ENCODE measurements around the gene ZDHHC3. TPM values are rescaled to one million over a fixed set of nuclear protein-coding genes. Genes with fewer than 3 reads are reported as not detected.

Gene ZDHHC3
- total RNA-seq, 3 donors from 2014 or later: 69.5 to 120 (median 71.9) TPM

DNA sequence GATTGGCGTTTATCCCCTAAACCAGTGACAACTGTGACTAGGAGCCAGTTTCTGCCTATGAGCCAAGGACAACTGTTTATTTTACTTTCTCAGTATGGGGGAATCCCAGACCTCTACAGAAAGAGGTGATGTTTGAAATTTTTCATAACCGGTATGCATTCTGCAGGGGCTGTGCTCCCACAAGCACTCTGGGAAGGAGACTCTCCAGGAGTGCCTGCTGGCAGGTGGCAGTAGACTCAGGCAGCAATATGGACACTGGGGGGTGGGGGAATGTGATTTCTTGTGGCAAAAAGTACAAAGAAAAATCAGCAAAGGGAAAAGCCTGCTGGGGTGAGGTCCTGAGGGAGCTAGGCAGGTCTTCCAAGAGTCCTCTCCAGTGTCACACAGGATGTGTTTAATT, 95.7 kb downstream of the ZDHHC3 start:
- Histone ChIP-seq H3K9me3 (no peaks in the 10 kb centered on the region), H3K27me3 (no peaks in the 10 kb centered on the region), H3K36me3 (no peaks in the 10 kb centered on the region), H3K4me1 (no peaks in the 10 kb centered on the region), H3K27ac (no peak overlapping the region), H3K4me3 (no peak overlapping the region)
- TF ChIP-seq, protein P1, sequence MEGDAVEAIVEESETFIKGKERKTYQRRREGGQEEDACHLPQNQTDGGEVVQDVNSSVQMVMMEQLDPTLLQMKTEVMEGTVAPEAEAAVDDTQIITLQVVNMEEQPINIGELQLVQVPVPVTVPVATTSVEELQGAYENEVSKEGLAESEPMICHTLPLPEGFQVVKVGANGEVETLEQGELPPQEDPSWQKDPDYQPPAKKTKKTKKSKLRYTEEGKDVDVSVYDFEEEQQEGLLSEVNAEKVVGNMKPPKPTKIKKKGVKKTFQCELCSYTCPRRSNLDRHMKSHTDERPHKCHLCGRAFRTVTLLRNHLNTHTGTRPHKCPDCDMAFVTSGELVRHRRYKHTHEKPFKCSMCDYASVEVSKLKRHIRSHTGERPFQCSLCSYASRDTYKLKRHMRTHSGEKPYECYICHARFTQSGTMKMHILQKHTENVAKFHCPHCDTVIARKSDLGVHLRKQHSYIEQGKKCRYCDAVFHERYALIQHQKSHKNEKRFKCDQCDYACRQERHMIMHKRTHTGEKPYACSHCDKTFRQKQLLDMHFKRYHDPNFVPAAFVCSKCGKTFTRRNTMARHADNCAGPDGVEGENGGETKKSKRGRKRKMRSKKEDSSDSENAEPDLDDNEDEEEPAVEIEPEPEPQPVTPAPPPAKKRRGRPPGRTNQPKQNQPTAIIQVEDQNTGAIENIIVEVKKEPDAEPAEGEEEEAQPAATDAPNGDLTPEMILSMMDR (IDR thresholded peaks at IDR 0.05): no peak
- TF ChIP-seq POLR2A (IDR thresholded peaks at IDR 0.05) (no peak), POLR2AphosphoS5 (IDR thresholded peaks at IDR 0.05) (no peak)
- intact Hi-C loops (cut with DNase I; ENCODE audit: low total_unique reads): no loop called here
- no peak for DNase-seq (ENCODE audit: low spot score in 2 of 2)

DNA sequence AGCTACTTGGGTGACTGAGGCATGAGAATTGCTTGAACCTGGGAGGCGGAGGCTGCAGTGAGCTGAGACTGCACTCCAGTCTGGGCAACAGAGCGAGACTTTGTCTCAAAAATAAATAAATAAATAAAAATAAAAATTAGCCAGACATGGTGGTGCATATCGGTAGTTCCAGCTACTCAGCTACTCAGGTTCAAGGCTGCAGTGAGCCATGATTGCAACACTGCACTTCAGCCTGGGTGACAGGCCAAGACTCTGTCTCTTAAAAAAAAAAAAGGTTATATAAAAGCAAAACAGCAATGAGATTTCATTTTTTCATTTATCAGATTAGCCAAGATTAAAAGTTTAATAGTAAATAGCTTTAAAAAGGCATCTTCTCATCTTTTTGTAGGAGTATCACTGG, 98.6 kb downstream of the ZDHHC3 start:
- Histone ChIP-seq H3K36me3 (no peaks in the 10 kb centered on the region), H3K4me1 (no peaks in the 10 kb centered on the region), H3K27ac (no peak overlapping the region), H3K9me3 (no peaks in the 10 kb centered on the region), H3K4me3 (no peak overlapping the region), H3K27me3 (no peaks in the 10 kb centered on the region)
- DNase-seq (ENCODE audit: low spot score in 2 of 2): no peak
- TF ChIP-seq POLR2AphosphoS5 (IDR thresholded peaks at IDR 0.05): no peak
- TF ChIP-seq, protein P1 (IDR thresholded peaks at IDR 0.05): no peak
- TF ChIP-seq POLR2A (IDR thresholded peaks at IDR 0.05): no peak
- intact Hi-C loops (cut with DNase I; ENCODE audit: low total_unique reads): no loop called here

GRCh38 chr3:44875596-44875995, 100.4 kb downstream of the ZDHHC3 start:
- Histone ChIP-seq H3K4me1 (no peaks in the 10 kb centered on the region), H3K27ac (no peak overlapping the region), H3K27me3 (no peaks in the 10 kb centered on the region), H3K9me3 (no peaks in the 10 kb centered on the region), H3K36me3 (no peaks in the 10 kb centered on the region), H3K4me3 (no peak overlapping the region)
- no peak for DNase-seq (ENCODE audit: low spot score in 2 of 2)
- TF ChIP-seq, protein P1 (IDR thresholded peaks at IDR 0.05): no peak
- no peak for TF ChIP-seq POLR2A (IDR thresholded peaks at IDR 0.05)
- no peak for TF ChIP-seq POLR2AphosphoS5 (IDR thresholded peaks at IDR 0.05)
- intact Hi-C loops (cut with DNase I; ENCODE audit: low total_unique reads): no loop called here

Other genes with a start within 250 kb of the ZDHHC3 start
- gene ZNF501, start 246.5 kb downstream of the ZDHHC3 start, total RNA-seq: 1 to 10 TPM; 4.9 to 9.1 (median 5.4) TPM
- 10 to 100 TPM; 25.6 to 35.9 (median 31.5) TPM for gene KIAA1143, start 214.6 kb downstream of the ZDHHC3 start, total RNA-seq
- 1 to 10 TPM in 1 of 3 donors, under 1 TPM in 2; 0.66 to 1.1 (median 0.73) TPM for gene KIF15, start 214.4 kb downstream of the ZDHHC3 start, total RNA-seq
- 10 to 100 TPM; 12.8 to 28.6 (median 20.3) TPM for gene TMEM42, start 114.3 kb downstream of the ZDHHC3 start, total RNA-seq
- under 1 TPM in 1 of 3 donors, not detected in 2; 0.16 TPM for gene TGM4, start 101.6 kb downstream of the ZDHHC3 start, total RNA-seq
- 10 to 100 TPM; 39.0 to 54.9 (median 43.0) TPM for gene EXOSC7, start 70 bp upstream of the ZDHHC3 start, total RNA-seq
- 100 to 1,000 TPM in 1 of 3 donors, 10 to 100 TPM in 2; 18.3 to 479 (median 55.7) TPM for gene CLEC3B, start 50.1 kb upstream of the ZDHHC3 start, total RNA-seq
- gene CDCP1, start 170.2 kb upstream of the ZDHHC3 start, total RNA-seq: 10 to 100 TPM in 1 of 3 donors, 1 to 10 TPM in 2; 1.9 to 11.3 (median 8.5) TPM

Data from breast epithelium (tissue), 4 donors.